HEK293T (cell line): Measurements from ENCODE around the gene CLK1.

Experiments
- CTCF ChIA-PET: fragments of 350-600 bp; formaldehyde crosslinking; extraction: SDS; loops from one replicate; lab custom pipeline; 2021; ENCODE audit warnings: antibody characterized with exemption, inconsistent platforms; lab: Yijun Ruan, JAX
- POLR2A ChIA-PET: fragments of 350-600 bp; formaldehyde crosslinking; extraction: SDS; loops from one replicate; lab custom pipeline; 2020; ENCODE audit warnings: antibody characterized with exemption, inconsistent platforms; lab: Yijun Ruan, JAX
- DNase-seq: peaks from one replicate; pipeline ENCODE4 v3.0.0; 2012; ENCODE audit warnings: mixed read lengths; ENCODE audit errors: extremely low spot score
- ARNT ChIP-seq: fragments of 450-650 bp; IDR thresholded peaks from 2 replicates; pipeline ENCODE4 v1.6.1; 2017; ENCODE audit warnings: mild to moderate bottlenecking
- BHLHE40 ChIP-seq: fragments of 450-650 bp; IDR thresholded peaks from 2 replicates; pipeline ENCODE4 v1.6.1; 2016; ENCODE audit warnings: mild to moderate bottlenecking, moderate library complexity, borderline replicate concordance
- CTBP1 ChIP-seq: fragments of 450-650 bp; IDR thresholded peaks from 2 replicates; pipeline ENCODE4 v1.6.1; 2016; ENCODE audit warnings: borderline replicate concordance
- ELF4 ChIP-seq: fragments of 450-650 bp; IDR thresholded peaks from 2 replicates; pipeline ENCODE4 v1.6.1; 2017; ENCODE audit warnings: antibody characterized with exemption
- FOXA1 ChIP-seq: fragments of 450-650 bp; IDR thresholded peaks from 2 replicates; pipeline ENCODE4 v1.6.1; 2016; ENCODE audit warnings: mild to moderate bottlenecking
- FOXK2 ChIP-seq: fragments of 450-650 bp; IDR thresholded peaks from 2 replicates; pipeline ENCODE4 v1.6.1; 2016; ENCODE audit warnings: mild to moderate bottlenecking
- FOXM1 ChIP-seq: fragments of 450-650 bp; IDR thresholded peaks from 2 replicates; pipeline ENCODE4 v1.6.1; 2017; ENCODE audit warnings: mild to moderate bottlenecking, borderline replicate concordance
- HDGF ChIP-seq: fragments of 450-650 bp; IDR thresholded peaks from 2 replicates; pipeline ENCODE4 v1.6.1; 2017; ENCODE audit warnings: antibody characterized with exemption, borderline replicate concordance
- L3MBTL2 ChIP-seq: fragments of 450-650 bp; conservative IDR thresholded peaks from 2 replicates; pipeline ENCODE4 v1.6.1; 2016; ENCODE audit warnings: mild to moderate bottlenecking
- NFRKB ChIP-seq: fragments of 450-650 bp; IDR thresholded peaks from 2 replicates; pipeline ENCODE4 v1.6.1; 2016; ENCODE audit warnings: mild to moderate bottlenecking, moderate library complexity
- SP1 ChIP-seq: fragments of 450-650 bp; IDR thresholded peaks from 2 replicates; pipeline ENCODE4 v1.6.1; 2017
- SUZ12 ChIP-seq: fragments of 450-650 bp; IDR thresholded peaks from 2 replicates; pipeline ENCODE4 v1.6.1; 2016; ENCODE audit warnings: mild to moderate bottlenecking
- TARDBP ChIP-seq: fragments of 450-650 bp; IDR thresholded peaks from 2 replicates; pipeline ENCODE4 v1.6.1; 2016
- ZNF384 ChIP-seq: fragments of 450-650 bp; IDR thresholded peaks from 2 replicates; pipeline ENCODE4 v1.6.1; 2016
- TF ChIP-seq, protein P1 (sequence below): fragments of 450-650 bp; IDR thresholded peaks from 2 replicates; pipeline ENCODE4 v1.6.1; 2016

CLK1 gene

DNA sequence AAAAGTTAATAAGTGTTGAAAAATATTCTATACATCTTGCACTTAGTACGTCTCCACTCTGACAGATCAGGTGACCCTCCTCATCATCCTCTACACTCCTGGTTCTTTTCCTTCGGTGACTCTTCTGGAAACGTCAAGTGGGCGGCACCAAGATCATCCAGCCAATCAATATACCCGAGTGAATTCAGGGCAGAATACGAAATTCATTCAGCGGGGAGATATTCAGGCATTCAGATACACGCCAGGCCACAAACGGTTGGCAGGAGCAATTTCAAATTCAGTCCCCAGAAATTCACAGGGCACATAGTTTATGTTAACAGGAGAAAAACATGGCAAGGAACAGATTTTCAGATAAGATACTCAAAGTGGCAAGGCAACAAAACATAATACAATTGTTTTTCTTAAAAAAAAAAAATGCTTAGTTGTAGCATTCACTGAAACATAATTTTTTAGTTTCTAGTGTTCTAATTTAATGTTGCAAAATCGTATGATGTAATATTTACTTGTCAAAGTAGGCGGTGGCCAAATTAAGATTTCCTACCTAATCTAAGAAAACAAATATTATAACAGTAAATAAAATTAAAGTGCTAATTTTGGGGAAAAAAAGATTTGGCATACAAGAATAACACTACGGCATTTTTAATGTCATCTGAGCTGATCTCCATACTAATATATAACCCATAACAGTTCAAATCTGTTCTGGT lies 4.2 kb downstream of the CLK1 start:
- CTCF ChIA-PET, result no interaction called here
- POLR2A ChIA-PET, result no interaction called here
- TF ChIP-seq, protein P1, sequence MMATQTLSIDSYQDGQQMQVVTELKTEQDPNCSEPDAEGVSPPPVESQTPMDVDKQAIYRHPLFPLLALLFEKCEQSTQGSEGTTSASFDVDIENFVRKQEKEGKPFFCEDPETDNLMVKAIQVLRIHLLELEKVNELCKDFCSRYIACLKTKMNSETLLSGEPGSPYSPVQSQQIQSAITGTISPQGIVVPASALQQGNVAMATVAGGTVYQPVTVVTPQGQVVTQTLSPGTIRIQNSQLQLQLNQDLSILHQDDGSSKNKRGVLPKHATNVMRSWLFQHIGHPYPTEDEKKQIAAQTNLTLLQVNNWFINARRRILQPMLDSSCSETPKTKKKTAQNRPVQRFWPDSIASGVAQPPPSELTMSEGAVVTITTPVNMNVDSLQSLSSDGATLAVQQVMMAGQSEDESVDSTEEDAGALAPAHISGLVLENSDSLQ, result no peak
- DNase-seq, result no peak

DNA sequence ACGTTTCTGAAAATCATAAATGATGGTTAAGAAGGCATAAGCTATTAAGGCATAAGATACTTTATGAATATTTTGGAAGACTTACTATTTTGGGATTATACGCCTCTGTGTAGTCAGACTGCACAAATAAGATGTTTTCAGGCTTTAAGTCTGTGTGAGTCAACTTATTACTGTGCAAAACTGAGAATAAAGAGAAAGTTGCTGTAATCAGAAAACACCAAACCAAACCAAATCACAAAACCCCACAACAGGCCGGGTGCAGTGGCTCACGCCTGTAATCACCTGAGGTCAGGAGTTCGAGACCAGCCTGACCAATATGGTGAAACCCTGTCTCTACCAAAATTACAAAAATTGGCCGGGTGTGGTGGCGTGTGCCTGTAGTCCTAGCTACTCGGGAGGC lies 7.7 kb downstream of the CLK1 start:
- ChIA-PET POLR2A (no interaction called here), CTCF (no interaction called here)
- DNase-seq, result no peak
- TF ChIP-seq SUZ12 (no peak), HDGF (no peak), L3MBTL2 (no peak), SP1 (no peak), FOXK2 (no peak), BHLHE40 (no peak), FOXA1 (no peak)
- TF ChIP-seq, protein P1, result no peak

DNA sequence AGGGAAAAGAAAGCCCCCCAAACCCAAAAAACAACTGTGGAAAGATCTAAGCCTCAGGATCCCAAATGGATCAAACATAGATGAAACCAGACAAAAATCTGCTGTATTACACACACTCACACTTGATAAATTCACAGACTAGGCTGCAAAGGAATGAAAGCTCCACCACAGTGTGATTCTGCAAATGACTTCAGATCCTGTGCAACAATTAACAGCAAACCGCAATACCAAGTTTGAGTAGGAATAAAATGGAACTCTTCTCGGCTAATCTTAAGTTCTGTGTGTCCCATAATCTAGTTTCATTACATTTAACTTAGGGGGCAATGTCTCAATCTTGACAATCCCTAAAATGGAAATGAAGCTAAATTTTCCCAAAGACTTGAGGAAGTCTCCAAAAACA lies 11.9 kb downstream of the CLK1 start:
- ChIA-PET CTCF (no interaction called here), POLR2A (interaction anchor here (1.6 to 3.5 kb wide), 2 partner anchors 11 to 37 kb away, joined by 5 to 18 read pairs; partner anchors contain the start of genes CLK1, NIF3L1 and PPIL3)
- no peak for DNase-seq
- TF ChIP-seq ARNT (no peak), TARDBP (no peak), FOXM1 (no peak), FOXA1 (no peak), HDGF (no peak)

DNA sequence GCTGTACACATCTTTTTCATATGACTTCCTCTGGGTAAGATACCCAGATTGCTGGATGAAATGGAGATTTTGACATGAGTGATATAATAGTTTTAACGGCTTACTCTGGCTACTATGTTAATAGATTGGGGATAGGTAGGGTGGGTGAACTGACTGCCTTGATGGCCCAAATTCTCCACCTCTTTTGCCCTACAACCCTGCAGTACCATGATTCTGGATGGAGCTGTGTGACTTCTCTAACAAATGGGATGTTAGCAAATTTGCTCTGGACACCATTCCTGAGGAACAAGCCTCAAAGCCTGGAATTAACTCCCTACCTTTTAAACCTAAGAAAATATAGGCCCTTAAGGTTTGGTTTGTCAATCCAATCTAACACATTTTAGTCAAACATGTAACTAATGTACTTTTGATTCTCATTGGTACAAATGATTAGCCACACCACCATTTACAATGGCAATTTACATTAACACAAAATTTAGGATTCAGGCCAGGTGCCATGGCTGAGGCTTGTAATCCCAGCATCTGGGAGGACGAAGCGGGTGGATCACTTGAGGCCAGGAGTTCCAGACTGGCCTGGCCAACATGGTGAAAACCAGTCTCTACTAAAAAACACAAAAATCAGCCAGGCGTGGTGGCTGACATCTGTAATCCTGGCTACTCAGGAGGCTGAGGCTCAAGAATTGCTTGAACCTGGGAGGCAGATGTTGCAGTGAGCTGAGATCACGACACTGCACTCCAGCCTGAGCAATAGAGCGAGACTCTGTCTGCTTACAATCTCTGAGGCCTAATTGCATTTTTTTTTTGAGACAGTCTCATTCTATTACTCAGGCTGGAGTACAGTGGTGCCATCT lies 12.8 kb downstream of the CLK1 start:
- DNase-seq, result no peak
- TF ChIP-seq L3MBTL2, result no peak
- TF ChIP-seq, protein P1, result no peak
- no peak for TF ChIP-seq FOXA1
- no peak for TF ChIP-seq FOXM1
- no peak for TF ChIP-seq HDGF
- no peak for TF ChIP-seq FOXK2
- TF ChIP-seq CTBP1, result no peak
- no peak for TF ChIP-seq TARDBP
- no peak for TF ChIP-seq NFRKB
- TF ChIP-seq ARNT, result no peak
- ChIA-PET CTCF (interaction anchor here (0.5 kb wide), 1 partner anchor 1258 kb away, joined by 3 read pairs; no protein-coding TSS in a partner anchor), POLR2A (interaction anchor here (1.6 to 3.5 kb wide), 2 partner anchors 12 to 38 kb away, joined by 5 to 18 read pairs; partner anchors contain the start of genes CLK1, NIF3L1 and PPIL3)

DNA sequence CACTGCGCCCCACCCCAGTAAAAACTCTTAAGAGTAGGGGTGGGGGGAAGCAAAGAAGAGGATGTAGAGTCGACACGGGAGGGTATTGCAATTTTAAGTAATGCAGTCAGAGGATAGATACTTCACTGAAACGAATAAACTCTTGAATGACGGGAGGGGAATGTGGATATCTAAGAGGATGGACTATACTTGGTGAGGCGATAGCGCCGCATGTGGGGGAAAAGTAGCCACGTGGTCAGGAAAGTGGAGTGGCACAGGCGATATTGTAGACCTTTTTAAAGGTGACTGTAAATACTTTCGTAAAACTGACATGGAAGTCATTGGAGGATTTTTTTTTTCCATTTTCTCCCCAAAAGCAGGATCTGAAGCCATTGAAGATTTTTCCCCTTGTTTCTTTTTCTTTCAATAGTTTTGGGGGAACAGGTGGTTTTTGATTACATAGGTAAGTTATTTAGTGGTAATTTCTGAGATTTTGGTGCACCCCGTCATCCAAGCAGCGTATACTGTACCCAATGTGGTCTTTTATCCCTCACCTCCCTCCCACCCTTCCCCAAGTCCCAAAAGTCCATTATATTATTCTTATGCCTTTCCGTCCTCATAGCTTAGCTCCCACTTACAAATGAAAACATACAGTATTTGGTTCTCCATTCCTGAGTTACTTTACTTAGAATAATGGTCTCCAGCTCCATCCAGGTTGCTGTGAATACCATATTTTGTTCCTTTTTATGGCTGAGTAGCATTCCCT lies 13.8 kb downstream of the CLK1 start:
- POLR2A ChIA-PET, result interaction anchor here (3.5 kb wide), 1 partner anchor 13 kb away, joined by 18 read pairs; the partner anchor contains the start of gene CLK1
- CTCF ChIA-PET, result interaction anchor here (0.7 to 1.0 kb wide), 2 partner anchors 115 to 140 kb away, joined by 5 to 11 read pairs; no protein-coding TSS in a partner anchor

More for the DNA sequence above, 13.8 kb downstream of the CLK1 start:
- DNase-seq, result no peak
- no peak for TF ChIP-seq TARDBP
- TF ChIP-seq ELF4, result no peak
- TF ChIP-seq CTBP1, result no peak
- no peak for TF ChIP-seq SP1
- TF ChIP-seq FOXM1, result no peak
- no peak for TF ChIP-seq SUZ12
- TF ChIP-seq, protein P1, result no peak
- no peak for TF ChIP-seq ZNF384
